ENCODE data around the gene VPS13A. TPM values are rescaled to one million over a fixed set of nuclear protein-coding genes. Genes with fewer than 3 reads are reported as not detected.

Gene VPS13A
- total and polyA plus RNA-seq, 8 donors: 7.4 to 19.1 (median 15.6) TPM

GRCh38 chr9:77221431-77221830, 44.1 kb downstream of the VPS13A start:
- Histone ChIP-seq H3K27ac (no peak overlapping the region), H3K4me3 (no peak overlapping the region), H3K36me3 (no peaks in the 10 kb centered on the region), H3K27me3 (no peaks in the 10 kb centered on the region), H3K9me3 (no peaks in the 10 kb centered on the region), H3K4me1 (no peaks in the 10 kb centered on the region)
- ATAC-seq (no peak), DNase-seq (no peak), FAIRE-seq (no peak)
- WGBS, 2 donors: 87 to 95% methylated on average over 3 of the region's 3 CpGs
- intact Hi-C loops (cut with DNase I): no loop called here
- no peak for TF ChIP-seq CTCF (IDR thresholded peaks at IDR 0.05)

GRCh38 chr9:77224746-77225312, 47.5 kb downstream of the VPS13A start:
- no peak for TF ChIP-seq CTCF (IDR thresholded peaks at IDR 0.05)
- Histone ChIP-seq H3K4me1 (no peaks in the 10 kb centered on the region), H3K27ac (no peak overlapping the region), H3K36me3 (peaks cover 0 to 9% (median 0%) of the 10 kb centered on the region in 3 donors), H3K9me3 (no peaks in the 10 kb centered on the region), H3K4me3 (no peak overlapping the region), H3K27me3 (no peaks in the 10 kb centered on the region)
- ATAC-seq: no peak
- intact Hi-C loops (cut with DNase I): no loop called here
- no peak for FAIRE-seq
- WGBS, 2 donors: 79 to 89% methylated on average over 5 of the region's 5 CpGs
- DNase-seq: no peak

GRCh38 chr9:77236693-77237092, 59.4 kb downstream of the VPS13A start:
- 71% methylated on average over 5 of the region's 5 CpGs for WGBS, 2 donors
- DNase-seq (no peak), ATAC-seq (no peak), FAIRE-seq (no peak)
- Histone ChIP-seq H3K27ac (no peak overlapping the region), H3K4me1 (no peaks in the 10 kb centered on the region), H3K36me3 (no peaks in the 10 kb centered on the region), H3K27me3 (no peaks in the 10 kb centered on the region), H3K4me3 (no peak overlapping the region), H3K9me3 (no peaks in the 10 kb centered on the region)
- TF ChIP-seq CTCF (IDR thresholded peaks at IDR 0.05): no peak
- intact Hi-C loops (cut with DNase I): no loop called here

- DNase-seq (no peak), ATAC-seq (no peak), FAIRE-seq (no peak)
- no peak for TF ChIP-seq CTCF (IDR thresholded peaks at IDR 0.05)
- H3K9me3 ChIP-seq: no peaks in the 10 kb centered on the region
- H3K27ac ChIP-seq: no peak overlapping the region
- no peaks in the 10 kb centered on the region for H3K4me1 ChIP-seq
- 97 to 99% methylated on average over 2 of the region's 2 CpGs for WGBS, 2 donors
- intact Hi-C loops (cut with DNase I): no loop called here
- no peaks in the 10 kb centered on the region for H3K27me3 ChIP-seq
- no peak overlapping the region for H3K4me3 ChIP-seq
- no peaks in the 10 kb centered on the region for H3K36me3 ChIP-seq
Measured at GRCh38 chr9:77237896-77238295, 60.6 kb downstream of the VPS13A start.

- H3K4me3 ChIP-seq: no peak overlapping the region
- H3K27ac ChIP-seq: no peak overlapping the region
- no peaks in the 10 kb centered on the region for H3K27me3 ChIP-seq
- H3K36me3 ChIP-seq: no peaks in the 10 kb centered on the region
- H3K4me1 ChIP-seq: no peaks in the 10 kb centered on the region
- intact Hi-C loops (cut with DNase I): no loop called here
- no peak for ATAC-seq
- FAIRE-seq: no peak
- no peak for TF ChIP-seq CTCF (IDR thresholded peaks at IDR 0.05)
- no peaks in the 10 kb centered on the region for H3K9me3 ChIP-seq
- no peak for DNase-seq
- 97 to 98% methylated on average over 1 of the region's 1 CpG for WGBS, 2 donors
Measured at GRCh38 chr9:77251050-77251449, 73.7 kb downstream of the VPS13A start.

All from pancreas (tissue), 10 donors.